Rectal smooth muscle tissue (tissue), 1 donor: ENCODE results near the gene CERS6.

Experiments
- H3K27ac ChIP-seq: one replicate; pipeline ENCODE4 v1.7.0; 2013; ENCODE audit warnings: low read depth, low read length, inconsistent platforms
- H3K27me3 ChIP-seq: one replicate; pipeline ENCODE4 v1.7.0; 2013; ENCODE audit warnings: low read length; ENCODE audit not compliant: control insufficient read depth, insufficient read depth
- H3K36me3 ChIP-seq: one replicate; pipeline ENCODE4 v1.7.0; 2013; ENCODE audit warnings: low read length; ENCODE audit not compliant: control insufficient read depth, insufficient read depth
- H3K4me1 ChIP-seq: one replicate; pipeline ENCODE4 v1.7.0; 2013; ENCODE audit warnings: low read length; ENCODE audit not compliant: control insufficient read depth, insufficient read depth
- H3K4me3 ChIP-seq: one replicate; pipeline ENCODE4 v1.7.0; 2013; ENCODE audit warnings: low read length
- H3K9ac ChIP-seq: one replicate; pipeline ENCODE4 v1.7.0; 2013; ENCODE audit warnings: low read length

CERS6 gene

DNA sequence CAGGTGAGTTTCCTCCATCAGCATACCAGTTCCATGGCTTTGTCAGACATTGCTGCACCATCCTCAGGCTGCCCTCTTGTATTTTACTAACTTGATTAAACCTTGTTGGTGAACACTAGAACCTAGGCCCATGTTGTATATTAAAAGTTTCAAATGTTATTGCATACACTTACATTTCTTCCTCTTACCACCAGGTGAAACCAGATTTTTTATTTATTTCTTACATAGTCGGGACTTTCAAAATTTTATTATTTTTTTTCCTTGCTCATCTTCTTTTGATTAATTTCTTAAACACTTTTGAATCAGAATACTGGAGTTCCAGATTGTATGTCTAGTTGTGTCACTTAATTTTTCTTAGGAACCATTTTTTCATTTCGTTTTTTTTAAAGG is 5.9 kb downstream of the CERS6 start:
- Histone ChIP-seq H3K27ac (no peak overlapping the region), H3K36me3 (no peaks in the 10 kb centered on the region), H3K9ac (no peak overlapping the region), H3K4me3 (no peak overlapping the region), H3K27me3 (no peaks in the 10 kb centered on the region), H3K4me1 (peaks cover 8% of the 10 kb centered on the region)

DNA sequence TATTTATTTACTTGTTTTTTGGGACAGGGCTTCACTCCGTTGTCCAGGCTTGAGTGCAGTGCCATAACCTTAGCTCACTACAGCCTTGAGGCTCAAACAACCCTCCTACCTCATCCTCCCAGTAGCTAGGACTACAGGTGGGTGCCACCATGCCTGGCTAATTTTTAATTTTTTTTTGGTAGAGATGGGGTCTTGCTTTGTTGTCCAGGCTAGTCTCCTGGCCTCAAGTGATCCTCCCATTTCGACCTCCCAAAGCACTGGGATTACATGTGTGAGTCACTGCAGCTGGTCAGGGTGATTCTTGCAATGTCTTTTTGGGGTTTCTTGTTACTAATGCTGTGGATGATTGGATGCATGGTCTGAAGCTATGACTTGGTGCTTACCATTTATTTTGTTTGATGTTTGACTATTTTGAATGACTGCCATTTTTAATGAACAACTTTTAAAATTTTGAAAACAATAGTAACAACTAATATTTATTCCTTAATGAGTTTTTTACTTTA is 6.5 kb downstream of the CERS6 start:
- H3K27me3 ChIP-seq: no peaks in the 10 kb centered on the region
- no peak overlapping the region for H3K4me3 ChIP-seq
- H3K4me1 ChIP-seq: peaks cover 13% of the 10 kb centered on the region
- H3K9ac ChIP-seq: no peak overlapping the region
- H3K36me3 ChIP-seq: no peaks in the 10 kb centered on the region
- H3K27ac ChIP-seq: no peak overlapping the region

DNA sequence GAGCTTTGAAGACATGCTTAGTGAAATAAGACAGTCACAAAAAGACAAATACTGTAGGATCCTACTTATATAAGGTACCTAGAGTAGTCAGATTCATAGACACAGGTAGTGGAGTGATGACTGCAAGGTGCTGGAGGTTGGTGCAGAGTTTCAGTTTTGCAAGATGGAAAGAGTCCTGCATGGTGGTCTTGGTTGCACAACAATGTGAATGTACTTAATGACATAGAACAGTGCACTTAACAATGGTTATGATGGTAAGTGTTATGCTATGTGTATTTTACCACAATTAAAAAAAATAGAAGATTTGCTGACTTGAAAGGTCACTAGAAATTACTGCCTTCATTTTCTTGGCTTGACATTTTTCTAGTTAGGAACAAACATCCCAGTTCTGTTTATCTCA is 9.5 kb downstream of the CERS6 start:
- Histone ChIP-seq H3K36me3 (no peaks in the 10 kb centered on the region), H3K9ac (no peak overlapping the region), H3K4me3 (no peak overlapping the region), H3K27ac (no peak overlapping the region), H3K4me1 (peaks cover 13% of the 10 kb centered on the region), H3K27me3 (no peaks in the 10 kb centered on the region)

DNA sequence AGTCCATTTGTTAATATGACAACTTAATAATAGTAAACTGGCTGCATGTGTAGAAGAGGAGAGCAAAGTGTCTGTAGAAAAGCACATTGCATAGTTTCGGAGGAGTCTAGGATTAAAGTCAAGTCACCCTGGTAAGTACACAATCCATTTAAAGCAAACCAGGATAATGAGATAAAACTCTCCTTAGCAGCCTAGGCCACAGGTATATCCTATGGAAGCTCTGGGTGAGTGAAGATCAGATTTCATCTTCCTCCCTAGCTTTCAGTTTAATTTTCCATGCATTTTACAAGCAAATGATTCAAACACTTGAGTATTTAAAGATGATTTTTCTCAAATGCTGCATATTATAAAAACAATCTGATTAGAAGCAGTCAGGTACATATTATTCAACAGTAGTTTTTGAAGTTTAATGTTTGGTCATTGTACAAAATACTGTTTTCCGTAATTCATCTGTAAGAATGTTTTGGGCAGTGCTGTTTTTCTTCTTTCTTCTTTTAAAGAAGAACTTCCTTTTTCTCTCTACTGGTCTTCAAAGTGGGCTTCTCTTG is 10.2 kb downstream of the CERS6 start:
- H3K9ac ChIP-seq: no peak overlapping the region
- H3K4me3 ChIP-seq: no peak overlapping the region
- no peaks in the 10 kb centered on the region for H3K27me3 ChIP-seq
- no peak overlapping the region for H3K27ac ChIP-seq
- H3K4me1 ChIP-seq: peaks cover 13% of the 10 kb centered on the region
- no peaks in the 10 kb centered on the region for H3K36me3 ChIP-seq

DNA sequence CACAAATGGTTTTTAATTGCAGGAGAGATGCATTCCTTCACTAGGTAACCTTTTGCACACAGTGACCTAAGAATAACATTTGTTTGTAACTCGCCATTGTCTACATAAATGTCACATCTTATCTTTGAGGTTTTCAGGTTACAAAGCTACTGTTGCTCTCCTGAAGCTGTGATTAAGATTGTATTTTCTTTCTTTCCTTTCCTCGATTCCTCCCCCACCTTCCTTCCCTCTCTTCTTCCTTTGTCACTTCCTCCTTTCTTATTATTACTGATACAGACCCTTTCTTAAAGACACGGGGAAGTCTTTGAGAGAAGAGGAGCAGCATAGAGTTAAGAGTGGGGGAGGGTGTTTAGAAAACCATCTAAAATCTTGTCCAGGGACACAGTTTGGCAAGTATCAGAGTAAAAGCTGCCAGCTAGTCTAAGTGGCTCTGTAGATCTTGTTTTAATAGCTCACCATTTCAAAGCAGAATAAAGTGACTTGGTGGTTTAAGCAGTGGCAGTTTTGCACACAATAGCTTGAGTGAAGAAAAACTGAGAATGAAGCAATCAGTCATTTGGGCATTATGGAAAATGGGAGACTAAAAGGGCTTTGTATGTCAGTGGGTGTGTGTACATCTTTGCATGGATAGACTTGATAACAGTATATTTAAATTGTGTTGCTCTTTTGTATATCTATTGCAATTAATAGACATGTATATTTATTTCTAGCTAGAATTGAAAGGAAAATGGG is 10.9 kb downstream of the CERS6 start:
- Histone ChIP-seq H3K9ac (no peak overlapping the region), H3K27me3 (no peaks in the 10 kb centered on the region), H3K36me3 (no peaks in the 10 kb centered on the region), H3K4me3 (no peak overlapping the region), H3K27ac (no peak overlapping the region), H3K4me1 (peaks cover 13% of the 10 kb centered on the region)

DNA sequence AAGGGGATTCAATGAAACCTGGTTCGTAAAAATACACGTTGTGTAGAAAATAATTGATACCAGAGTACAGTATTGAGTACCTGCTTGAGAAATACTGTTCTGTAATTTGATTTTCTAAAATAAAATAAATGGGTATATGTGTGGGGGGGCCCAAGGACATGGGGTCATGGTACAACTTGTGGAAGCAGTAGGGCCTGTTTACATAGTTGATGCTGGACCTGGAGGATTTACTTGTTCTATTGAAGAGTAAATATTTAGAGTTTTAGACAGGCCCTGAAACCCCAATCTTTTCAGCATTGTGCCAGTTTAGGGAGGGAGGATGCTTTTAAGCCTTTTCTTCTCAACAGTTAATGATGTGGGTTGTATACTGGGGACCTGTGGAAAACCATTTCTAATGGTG is 11.7 kb downstream of the CERS6 start:
- H3K9ac ChIP-seq: no peak overlapping the region
- H3K4me3 ChIP-seq: no peak overlapping the region
- peaks cover 13% of the 10 kb centered on the region for H3K4me1 ChIP-seq
- no peaks in the 10 kb centered on the region for H3K36me3 ChIP-seq
- no peak overlapping the region for H3K27ac ChIP-seq
- no peaks in the 10 kb centered on the region for H3K27me3 ChIP-seq

DNA sequence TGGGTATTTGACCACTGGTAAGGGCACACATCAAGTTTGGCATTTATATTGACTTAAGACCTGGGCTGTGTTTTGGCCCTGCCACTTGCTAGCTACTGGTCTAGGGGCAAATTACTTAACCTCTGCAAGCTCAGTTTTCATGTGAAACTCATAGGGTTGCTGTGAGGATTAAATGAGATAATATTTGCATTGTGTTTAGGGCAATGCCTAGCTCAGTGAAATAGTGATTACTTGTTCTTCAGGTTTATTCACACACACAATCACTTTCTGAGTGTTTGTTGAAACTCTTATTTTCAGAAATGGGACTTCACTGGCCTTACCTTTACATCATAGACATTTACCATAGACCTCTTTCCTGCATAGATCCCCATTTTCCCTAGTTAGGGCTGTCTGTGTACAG is 12.3 kb downstream of the CERS6 start:
- H3K4me1 ChIP-seq: peaks cover 13% of the 10 kb centered on the region
- H3K27ac ChIP-seq: no peak overlapping the region
- H3K27me3 ChIP-seq: no peaks in the 10 kb centered on the region
- H3K36me3 ChIP-seq: no peaks in the 10 kb centered on the region
- no peak overlapping the region for H3K4me3 ChIP-seq
- H3K9ac ChIP-seq: no peak overlapping the region

DNA sequence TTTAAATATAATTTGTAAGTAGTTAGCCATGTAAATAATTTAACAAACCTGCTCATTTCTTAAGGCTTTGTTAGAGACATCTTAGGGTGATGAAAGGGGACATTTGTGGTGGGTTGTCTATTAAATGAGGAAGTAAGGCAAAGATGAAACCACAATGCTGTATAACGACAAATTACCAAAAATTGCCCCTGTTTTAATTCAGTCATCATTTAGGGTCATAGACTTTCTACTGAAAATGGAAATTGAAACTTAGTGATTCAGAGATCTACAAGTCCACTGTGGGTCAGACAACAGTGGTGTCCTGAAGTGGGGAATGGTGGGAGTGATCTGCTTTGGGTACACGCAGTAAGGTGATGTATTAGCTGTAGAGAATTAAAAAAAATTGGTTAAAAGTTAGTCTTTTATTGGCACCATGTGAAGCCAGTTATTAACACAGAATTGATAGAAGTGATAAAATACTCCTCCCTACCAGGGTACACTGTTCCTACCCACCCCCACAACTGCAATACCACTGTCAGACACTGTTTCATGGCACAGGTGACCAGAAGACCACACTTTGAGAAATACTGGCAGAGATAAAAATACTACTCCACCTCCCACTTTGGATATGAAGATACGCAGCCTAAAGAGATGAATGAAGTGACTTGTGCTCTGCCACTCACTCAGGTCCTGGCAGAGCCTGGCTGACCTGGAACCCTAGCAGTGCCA is 13.4 kb downstream of the CERS6 start:
- Histone ChIP-seq H3K4me3 (no peak overlapping the region), H3K36me3 (no peaks in the 10 kb centered on the region), H3K9ac (no peak overlapping the region), H3K4me1 (peaks cover 13% of the 10 kb centered on the region), H3K27ac (no peak overlapping the region), H3K27me3 (no peaks in the 10 kb centered on the region)

DNA sequence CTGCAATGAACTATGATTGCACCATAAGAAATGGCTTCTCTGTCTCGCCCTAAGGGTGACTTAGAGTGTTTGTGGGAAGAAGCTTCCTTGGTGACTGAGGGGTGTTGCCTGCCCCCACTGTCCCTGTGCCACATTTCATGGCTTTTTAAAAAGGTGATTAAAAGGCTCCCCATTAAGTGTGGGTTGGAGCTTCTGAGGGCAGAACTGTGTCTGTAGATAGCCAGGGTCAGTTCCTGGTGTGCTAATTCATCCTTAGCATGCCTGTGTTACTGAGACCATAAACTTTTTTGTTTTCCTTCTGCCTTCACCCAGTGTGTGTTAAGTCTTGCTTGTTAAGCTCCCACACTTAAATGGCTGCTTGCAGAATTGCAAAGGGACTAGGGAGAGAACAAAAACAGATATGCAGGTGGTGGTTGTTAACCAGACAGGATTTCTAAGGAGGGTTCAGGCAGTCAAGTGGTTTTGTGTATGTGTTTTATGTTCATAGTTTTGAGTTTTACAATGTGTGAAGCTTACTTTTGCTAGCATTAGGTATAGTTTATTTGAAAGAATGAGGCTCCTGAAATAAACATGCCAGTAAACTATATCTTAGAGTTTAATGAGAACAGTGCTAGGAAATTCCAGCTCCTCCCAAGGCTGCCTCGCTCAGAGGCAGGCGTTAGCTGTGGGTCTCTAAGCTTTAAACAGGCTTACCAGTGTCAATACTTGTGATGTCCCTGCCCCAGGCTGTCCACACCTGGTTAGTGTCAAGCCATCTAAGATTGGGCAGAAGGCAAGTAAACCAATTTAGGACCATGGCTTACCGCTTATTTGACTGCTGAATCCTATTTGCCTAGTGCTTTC is 14.5 kb downstream of the CERS6 start:
- no peak overlapping the region for H3K9ac ChIP-seq
- H3K4me1 ChIP-seq: peaks cover 13% of the 10 kb centered on the region
- H3K27ac ChIP-seq: no peak overlapping the region
- no peak overlapping the region for H3K4me3 ChIP-seq
- no peaks in the 10 kb centered on the region for H3K36me3 ChIP-seq
- H3K27me3 ChIP-seq: no peaks in the 10 kb centered on the region

DNA sequence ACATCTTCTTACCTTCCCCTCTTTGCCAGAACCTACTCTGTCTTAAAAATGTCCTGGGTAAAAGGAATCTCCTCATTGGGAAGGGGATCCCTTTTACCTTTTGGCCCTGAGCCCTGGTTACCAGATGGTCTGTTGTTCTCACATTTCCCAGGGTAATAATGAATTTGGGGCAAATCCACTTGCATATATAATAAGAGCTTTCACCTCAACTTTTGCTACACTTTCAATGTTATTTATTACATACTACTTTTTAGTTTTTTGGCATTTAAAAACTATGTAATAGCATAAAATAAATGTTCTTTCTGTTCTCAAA is 15.0 kb downstream of the CERS6 start:
- Histone ChIP-seq H3K27ac (no peak overlapping the region), H3K9ac (no peak overlapping the region), H3K36me3 (no peaks in the 10 kb centered on the region)

DNA sequence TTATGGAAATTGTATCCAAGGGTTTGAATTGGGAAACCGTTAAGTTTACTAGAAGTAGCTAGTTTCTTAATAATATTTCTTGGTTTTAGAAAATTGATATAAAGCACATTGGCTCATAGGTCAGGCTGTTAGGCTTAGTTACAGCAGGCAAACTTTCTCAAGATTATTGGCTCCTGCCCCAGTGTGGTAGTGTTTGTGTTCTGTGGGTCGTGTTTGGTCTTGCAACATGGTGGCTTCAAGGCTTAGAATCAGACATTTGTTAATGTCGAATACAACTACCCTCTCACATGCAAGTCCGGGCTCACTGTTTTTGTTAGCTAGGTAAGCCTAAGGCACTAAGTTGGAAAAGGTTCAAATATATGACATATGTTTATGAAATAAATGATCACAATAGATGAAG is 19.6 kb downstream of the CERS6 start:
- no peak overlapping the region for H3K27ac ChIP-seq

More for the DNA sequence above, 15.0 kb downstream of the CERS6 start:
- no peak overlapping the region for H3K4me3 ChIP-seq
- no peaks in the 10 kb centered on the region for H3K27me3 ChIP-seq
- peaks cover 13% of the 10 kb centered on the region for H3K4me1 ChIP-seq

DNA sequence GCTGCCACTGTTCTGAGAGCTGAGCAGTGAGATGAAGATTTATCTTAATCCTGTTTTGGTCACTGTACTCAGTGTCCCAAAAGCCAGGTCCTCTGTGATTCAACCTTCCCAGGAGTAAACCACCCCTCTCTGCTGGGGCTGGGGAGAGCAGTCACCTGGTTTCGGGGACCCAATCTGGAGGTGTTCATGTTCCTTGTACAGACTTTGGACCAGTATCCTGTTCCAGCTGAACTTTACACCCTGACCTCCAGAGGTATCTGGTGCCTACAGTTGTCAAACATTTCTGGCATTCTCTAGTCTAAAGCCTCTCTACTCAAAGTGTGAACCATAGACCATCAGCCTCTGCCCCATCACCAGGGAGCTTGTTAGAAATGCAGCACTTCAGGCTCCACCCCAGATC is 22.1 kb downstream of the CERS6 start:
- Histone ChIP-seq H3K9ac (no peak overlapping the region), H3K4me3 (no peak overlapping the region), H3K36me3 (no peaks in the 10 kb centered on the region), H3K4me1 (no peaks in the 10 kb centered on the region), H3K27me3 (no peaks in the 10 kb centered on the region), H3K27ac (no peak overlapping the region)

More for the DNA sequence above, 19.6 kb downstream of the CERS6 start:
- H3K27me3 ChIP-seq: no peaks in the 10 kb centered on the region
- H3K9ac ChIP-seq: no peak overlapping the region
- no peak overlapping the region for H3K4me3 ChIP-seq
- no peaks in the 10 kb centered on the region for H3K4me1 ChIP-seq
- H3K36me3 ChIP-seq: no peaks in the 10 kb centered on the region
